GOT3 (cell line): ENCODE data around the gene NIT1.
A peak's percentile ranks its signal among the peaks of the same experiment; 100 is the strongest.
"Not testable (repeated sequence)": the region's sequence is repeated elsewhere in the genome, so short reads cannot be mapped to it uniquely, and the experiment has no call there.

Experiments
- DNase-seq: peaks from one replicate; lab custom pipeline; 2025; ENCODE audit warnings: mixed read lengths; lab: John Stamatoyannopoulos, UW

Gene NIT1

DNA sequence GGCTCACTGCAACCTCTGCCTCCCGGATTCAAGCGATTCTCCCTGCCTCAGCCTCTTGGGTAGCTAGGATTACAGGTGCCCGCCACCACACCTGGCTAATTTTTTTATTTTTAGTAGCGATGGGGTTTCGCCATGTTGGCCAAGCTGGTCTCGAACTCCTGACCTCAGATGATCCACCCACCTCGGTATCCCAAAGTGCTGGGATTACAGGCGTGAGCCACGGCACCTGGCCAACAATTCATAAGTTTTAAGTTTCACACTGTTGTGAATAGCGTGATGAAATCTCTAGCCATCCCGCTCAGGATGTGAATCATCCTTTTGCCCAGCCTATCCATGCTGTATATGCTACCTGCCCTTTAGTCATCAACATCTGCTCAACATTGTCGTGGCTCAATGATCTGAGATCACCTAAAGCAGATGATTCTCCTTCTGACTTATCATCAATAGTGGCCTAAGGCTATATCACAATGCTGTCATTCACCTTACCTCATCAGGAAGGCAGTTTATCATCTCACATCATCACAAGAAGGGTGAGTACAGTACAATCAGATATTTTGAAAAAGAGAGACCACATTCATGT, 2.7 kb upstream of the NIT1 start:
- DNase-seq = no peak

GRCh38 chr1:161115961-161116360, 1.9 kb upstream of the NIT1 start:
- not testable (repeated sequence) for DNase-seq

GRCh38 chr1:161119092-161119903, 1.4 kb downstream of the NIT1 start:
- no peak for DNase-seq

- DNase-seq = no peak
These were observed 3.2 kb downstream of the NIT1 start for GRCh38 chr1:161121042-161121650.

DNA sequence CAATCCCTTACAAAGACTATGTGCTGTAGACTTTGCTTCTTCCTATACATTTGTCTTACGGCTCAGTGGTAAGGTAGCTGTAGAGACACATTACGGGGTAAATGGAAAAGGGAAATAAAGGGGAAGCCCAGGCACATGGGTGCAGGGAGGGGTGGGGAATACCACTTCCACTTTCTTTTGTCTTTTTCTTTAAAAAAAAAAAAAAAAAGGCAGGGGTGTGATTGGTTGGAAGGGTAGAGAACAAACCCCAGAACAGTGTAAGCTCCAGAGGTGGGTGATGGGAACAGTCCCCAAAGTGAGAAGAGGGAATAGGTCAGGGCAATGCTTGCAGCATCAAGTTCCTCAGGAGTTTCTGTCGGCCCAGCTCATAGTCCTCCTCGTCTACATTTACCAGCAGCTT, 3.9 kb downstream of the NIT1 start:
- DNase-seq = no peak

DNA sequence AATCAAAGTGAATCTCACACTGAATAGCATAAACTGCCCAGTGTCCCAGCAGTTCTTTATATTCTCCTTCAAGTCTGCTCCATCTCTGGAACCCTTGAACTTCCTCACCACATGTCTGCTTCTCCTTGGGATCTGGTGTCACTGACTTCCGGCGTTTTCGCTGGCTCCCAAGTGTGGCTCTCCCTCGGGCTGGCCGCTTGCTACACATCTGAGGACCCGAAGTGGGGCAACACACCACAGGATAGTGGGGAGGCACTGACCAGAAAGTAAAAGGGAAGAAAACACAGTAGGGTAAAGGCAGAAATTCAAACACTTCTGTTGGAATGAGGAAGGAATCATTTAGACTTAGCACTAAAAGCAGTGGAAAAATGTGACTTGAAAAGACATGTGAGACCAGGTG, 5.1 kb downstream of the NIT1 start:
- DNase-seq = no peak

DNA sequence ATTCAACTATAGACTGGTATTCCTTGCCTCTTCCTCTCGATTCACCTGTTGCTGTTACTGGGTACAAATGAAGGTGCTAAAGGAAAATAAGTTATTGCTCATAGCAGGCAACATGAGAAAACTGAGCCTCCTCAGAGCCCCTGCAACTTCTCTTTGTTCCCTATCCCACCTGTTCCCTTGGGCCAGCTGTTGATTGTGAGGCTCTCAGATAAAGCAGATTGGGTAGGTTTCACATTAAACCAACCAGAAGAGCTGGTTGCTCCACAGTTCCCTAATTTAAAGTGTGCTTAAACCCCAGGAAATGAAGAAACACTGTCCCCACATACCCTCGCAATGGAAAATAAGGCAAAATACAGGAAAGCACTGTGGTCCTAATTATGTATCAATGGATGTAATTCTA, 9.7 kb downstream of the NIT1 start:
- no peak for DNase-seq

DNA sequence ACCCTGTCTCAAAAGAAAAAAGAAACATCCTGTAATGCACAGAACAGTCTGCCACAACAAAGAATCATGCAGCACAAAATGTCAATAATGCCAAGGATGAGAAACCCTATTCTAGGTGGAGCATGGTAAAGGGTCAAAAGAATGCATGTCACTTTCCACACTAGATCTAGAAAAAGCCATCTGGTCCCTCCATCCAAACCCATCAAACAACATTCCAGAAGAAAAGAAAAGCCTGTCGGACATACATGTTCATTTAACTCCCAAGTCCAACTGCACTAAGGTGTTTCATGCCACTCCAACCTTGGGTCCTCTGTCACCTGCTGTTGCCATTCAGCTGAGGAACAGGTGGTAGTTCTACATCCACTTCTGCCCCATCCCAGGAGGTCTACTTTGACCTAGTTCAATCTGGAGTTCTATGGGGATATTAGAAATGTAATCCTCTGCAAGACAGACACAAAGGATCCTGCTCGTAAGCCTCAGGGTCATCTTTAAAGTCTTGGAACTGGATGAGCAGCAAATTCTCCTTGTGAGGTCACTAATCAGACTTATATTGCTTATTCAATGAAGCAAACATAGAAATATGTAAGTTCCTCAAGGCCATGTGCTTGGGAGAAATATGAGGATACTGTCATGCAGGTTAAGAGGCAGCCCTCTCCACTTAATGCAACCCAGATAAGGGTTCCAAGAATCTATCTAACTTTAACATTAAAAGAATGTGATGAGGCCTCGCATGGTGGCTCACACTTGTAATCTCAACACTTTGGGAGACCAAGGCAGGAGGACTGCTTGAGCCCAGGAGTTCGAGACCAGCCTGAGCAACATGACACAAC, 10.9 kb downstream of the NIT1 start:
- no peak for DNase-seq

- DNase-seq = no peak
These were observed 12.4 kb downstream of the NIT1 start for GRCh38 chr1:161130266-161130665.

GRCh38 chr1:161131523-161132409, 13.9 kb downstream of the NIT1 start:
- no peak for DNase-seq

DNA sequence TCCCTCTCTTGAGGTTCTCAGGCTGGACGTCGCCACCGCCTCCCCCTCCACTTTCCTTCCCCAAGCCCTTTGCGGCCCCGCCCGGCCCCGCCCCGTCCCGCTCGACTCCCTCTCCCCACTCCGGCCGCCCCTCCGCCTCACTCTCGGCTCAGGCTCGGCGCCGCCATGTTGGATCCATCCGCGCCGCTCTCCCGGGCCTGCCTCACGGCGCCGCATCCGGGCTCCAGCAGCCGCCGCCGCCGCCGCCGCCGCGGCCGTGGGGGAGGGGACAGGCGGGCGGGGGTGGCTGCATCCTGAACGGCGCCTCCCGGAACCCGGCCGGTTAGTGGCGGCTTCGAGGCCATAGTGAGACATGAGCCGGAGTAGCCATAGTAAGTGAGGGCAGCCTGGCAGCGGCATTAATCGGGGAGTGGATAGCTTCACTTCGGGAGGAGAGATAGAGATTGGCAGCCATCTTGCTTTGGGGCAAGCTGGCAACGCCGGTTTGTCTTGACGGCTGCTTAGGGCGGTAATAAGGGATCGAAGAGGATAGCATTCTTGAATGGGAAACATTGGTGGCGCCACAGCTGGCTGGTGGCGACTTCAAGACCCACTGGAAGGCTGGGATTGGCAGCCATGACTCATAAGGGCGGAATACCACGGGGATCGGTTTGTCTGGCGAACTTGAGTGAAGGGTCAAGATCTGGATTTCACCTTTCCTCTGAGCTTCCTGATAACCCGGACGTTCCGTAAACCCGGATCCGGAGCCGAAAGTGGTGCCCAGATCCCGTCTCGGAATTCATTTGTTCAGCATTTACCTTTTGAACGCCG, 14.7 kb downstream of the NIT1 start, which contains the start of gene DEDD:
DEDD (minus strand) TSS at position 258 of the 810 bp plus-strand sequence. CDS start 8,205 bp downstream, outside the sequence.
- peak; percentile 81 for DNase-seq

DNA sequence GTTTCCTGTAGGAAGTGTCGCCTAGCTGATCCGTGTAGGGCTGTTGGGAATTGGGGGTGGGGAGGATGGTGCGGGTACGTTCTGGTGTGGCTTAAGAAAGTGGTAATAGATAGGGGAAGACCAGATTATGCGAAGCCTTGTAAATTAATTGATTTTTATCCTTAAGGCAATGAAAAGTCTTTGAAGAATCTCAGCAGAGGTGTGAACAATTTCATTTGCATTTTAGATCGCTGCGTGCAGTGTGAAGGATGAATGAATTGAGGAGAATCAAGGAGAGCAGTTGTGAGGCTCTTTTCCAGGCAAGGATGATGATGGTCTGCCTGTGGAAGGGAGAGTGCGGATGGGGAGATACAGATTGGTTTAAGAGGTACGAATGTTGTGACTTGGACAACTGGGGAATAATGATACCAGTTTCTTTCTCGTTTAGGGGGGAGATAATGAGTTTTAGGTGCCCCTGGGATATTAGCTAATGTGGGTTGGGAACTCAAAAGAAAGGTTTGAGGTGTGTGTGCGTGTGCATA, 15.4 kb downstream of the NIT1 start:
- DNase-seq = no peak

DNA sequence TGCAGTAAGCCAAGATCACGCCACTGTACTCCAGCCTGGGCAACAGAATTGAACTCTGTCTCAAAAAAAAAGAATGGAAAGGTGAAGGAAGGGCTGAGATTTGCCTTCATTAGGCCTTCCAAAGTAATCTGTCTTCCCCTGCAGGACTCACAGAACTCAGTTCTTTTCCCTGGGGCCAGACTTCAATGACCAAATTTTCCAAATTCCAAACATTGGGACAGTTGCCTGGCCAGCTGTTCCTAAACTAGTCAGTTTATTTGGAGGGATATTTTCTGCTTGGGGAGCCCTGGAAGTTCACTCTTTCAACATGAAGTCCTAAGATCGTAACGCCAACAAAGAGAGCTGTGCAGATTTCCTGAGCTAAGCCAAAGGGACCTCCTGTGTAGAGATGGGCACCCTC, 20.0 kb downstream of the NIT1 start:
- no peak for DNase-seq

DNA sequence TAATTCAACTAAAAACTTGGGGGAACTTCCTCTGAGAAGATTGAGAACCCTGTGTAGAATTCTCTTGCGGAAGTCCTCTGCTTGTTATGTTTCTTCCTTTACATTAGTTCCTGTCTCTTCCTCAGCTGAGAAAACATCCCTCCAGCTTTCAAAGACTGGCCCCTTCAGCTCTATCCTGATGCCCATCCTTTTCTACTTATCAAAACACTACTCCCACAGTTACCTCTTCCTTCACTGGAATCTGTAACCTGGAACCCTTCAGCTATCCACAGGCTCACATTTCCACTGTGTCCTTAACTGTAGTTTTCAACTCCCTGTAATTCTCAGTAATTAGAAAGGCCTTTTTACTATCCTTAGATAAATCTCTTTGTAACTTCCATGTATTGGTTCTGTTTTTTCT, 20.5 kb downstream of the NIT1 start:
- no peak for DNase-seq

- no peak for DNase-seq
These were observed 21.9 kb downstream of the NIT1 start for GRCh38 chr1:161139766-161140165.

DNA sequence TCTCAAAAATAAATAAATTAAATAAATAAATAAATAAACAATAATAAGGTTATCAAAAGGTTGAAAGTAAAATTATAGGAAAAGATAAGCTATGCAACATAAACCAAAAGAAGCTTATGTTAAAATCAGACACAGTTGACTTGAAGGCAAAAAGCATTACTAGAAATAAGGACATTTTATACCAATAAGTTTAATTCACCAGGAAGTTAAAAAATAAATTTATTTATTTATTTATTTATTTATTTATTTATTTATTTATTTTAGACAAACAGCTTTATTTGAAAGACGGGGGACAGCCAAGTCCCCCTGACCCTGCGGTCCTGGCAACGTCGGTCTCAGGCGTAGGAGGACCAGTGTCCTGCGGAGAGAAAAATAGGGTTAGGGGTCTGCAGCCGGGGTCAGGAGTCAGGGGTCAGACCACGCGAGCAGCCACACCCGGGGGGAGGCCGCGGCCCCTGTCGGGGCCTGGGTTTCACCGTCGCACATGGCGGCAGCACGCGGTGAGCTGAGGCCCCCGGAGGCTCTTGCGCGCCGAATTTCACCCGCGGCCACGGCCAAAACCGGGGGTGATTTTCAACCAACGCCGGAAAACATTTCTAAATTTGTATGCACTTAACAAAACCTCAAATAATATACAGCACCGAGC, 23.0 kb downstream of the NIT1 start:
- no peak for DNase-seq

DNA sequence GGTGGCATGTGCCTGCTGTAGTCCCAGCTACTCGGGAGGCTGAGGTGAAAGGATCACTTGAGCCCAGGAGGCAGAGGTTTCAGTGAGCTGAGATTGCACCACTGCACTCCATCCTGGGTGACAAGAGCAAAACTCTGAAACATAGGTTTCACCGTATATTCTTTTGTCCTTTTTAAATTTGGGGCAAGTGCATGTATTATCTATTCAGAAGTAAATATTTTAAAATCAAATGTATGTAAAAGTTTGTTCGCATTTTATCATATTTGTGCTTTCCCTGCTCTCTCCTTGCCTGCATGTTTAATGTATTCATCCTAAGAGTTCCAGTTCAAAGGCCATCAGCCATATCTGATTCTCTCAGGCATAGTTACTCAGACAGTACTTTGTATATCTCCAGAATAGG, 27.9 kb downstream of the NIT1 start:
- DNase-seq = no peak

GRCh38 chr1:161153176-161153575, 35.3 kb downstream of the NIT1 start:
- no peak for DNase-seq

- DNase-seq = peak; percentile 44
These were observed 35.9 kb downstream of the NIT1 start, which contains the start of gene UFC1 for GRCh38 chr1:161153682-161154337. Gene UFC1, plus strand, starts transcription at chr1:161153978. Its CDS starts 20 bp downstream, at chr1:161153998.
